Fibroblast of peridontal ligament (primary cell): Measurements from ENCODE around the gene EIF3D.

Experiments used
- DNase-seq: peaks from one replicate; pipeline ENCODE4 v3.0.0-alpha.2; 2010; ENCODE audit errors: extremely low read depth

The EIF3D gene

GRCh38 chr22:36506637-36507517 is 22.1 kb downstream of the EIF3D start, which contains the start of gene FOXRED2:
Gene FOXRED2, minus strand, starts transcription at chr22:36507040. Its CDS starts 618 bp downstream, at chr22:36506422.
- peak; percentile 70 for DNase-seq

DNA sequence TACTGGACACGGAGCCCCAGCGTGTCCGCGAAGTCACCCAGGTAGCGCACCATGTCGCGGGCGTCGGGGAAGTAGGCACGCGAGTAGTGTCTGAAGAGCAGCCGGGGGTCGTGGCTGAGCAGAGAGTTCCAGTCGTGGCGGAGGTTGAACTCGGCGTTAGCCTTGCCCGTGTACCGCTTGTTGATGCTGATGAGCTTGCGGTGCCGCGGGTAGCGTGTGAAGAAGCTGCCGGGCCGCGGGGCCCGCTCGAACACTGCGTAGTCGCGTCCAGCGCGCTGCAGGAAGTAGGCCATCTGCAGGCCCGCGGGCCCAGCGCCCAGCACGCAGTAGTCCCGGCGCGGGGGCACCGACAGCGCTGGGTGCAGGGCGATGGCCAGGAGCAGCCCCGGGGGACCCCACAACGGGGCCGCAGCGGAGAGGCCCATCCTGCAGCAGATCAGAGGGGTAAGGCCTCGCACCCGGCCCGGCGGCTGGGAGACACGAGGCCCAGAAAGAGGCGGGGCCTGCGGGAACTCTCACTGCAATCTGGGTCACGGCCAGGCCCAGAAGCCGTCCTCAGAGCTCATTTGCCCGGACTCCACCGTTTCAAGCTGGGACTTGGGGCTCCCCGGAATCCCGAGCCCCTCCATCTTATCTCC is 22.8 kb downstream of the EIF3D start:
- DNase-seq: no peak

DNA sequence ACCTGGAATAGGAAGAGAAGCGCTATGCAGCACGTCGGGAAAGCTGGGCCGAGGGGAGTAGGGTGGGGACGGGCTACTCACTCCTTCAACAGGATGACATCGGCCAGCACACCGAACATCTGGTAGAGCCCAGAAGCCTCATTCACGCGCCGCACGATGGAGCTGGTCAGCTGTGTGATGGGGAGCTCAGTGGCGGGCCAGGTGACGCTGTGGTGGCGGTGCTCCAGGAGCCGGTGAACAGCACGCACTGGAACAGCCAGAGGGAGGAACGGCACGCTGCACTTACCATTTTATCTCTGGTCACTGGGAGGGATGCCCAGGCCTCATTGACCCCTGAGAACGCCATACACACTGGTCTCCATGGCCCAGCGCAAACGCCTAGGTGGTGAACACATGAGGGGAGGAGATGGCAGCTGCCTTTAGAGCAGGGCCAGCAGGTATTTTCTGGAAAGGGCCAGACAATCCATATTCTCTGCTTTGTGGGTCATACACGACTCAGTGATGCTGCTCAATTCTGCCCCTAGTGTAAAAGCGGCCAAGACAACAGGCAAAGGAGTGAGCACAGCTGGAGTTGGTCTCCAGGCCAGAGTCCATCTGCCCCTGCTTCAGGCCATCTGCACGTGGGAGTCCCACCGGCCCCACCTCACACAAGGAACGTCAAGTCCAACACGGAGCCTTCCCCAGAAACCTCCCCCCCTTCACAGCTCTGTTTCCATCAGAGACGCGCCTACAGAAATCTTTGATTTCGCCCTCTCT is 30.9 kb downstream of the EIF3D start:
- DNase-seq: no peak

- DNase-seq: no peak
Observed at GRCh38 chr22:36493690-36494110, 35.3 kb downstream of the EIF3D start.

- no peak for DNase-seq
Observed at GRCh38 chr22:36492109-36492508, 36.9 kb downstream of the EIF3D start.

DNA sequence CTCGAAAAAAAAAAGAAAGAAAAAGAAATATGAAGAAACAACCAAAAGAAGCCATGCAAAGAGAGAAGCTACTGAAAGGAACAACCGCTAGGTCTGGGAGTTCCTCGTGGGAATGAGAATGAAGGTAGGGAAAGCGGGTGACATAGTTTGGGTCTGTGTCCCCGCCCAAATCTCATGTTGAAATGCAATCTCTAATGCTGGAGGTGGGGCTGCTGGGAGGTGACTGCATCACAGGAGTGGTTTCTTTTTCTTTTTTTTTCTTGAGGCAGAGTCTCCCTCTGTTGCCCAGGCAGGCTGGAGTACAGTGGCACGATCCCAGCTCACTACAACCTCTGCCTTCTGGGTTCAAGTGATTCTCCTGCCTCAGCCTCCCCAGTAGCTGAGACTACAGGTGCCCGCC is 37.8 kb downstream of the EIF3D start:
- DNase-seq: no peak

GRCh38 chr22:36486619-36487384 is 42.2 kb downstream of the EIF3D start:
- DNase-seq: peak; percentile 57

GRCh38 chr22:36481393-36482168 is 47.4 kb downstream of the EIF3D start, which contains the start of gene TXN2:
Gene TXN2, minus strand, starts transcription at chr22:36481640. Its CDS starts 803 bp downstream, at chr22:36480837.
- peak; percentile 94 for DNase-seq

DNA sequence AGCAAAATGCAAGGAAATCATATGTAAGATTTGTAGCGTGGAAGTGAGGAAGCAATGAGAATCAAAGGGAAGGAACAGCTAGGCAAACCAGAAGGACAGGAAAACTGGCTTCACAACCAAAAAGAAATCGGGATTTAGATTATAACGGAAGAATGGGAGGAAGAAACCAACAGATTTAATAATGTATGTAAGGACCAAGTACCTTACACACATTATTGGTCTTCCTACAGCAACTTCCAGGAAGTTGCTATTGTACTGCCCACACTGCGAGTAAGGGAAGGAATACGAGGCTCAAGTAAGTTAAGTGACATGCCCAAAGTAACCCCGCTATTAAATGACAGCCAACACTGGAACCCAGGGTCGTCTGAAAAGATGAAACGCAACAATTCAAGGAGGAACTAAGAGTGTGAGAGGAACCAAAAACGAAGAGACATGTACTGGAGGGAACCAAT is 48.0 kb downstream of the EIF3D start:
- peak; percentile 88 for DNase-seq

DNA sequence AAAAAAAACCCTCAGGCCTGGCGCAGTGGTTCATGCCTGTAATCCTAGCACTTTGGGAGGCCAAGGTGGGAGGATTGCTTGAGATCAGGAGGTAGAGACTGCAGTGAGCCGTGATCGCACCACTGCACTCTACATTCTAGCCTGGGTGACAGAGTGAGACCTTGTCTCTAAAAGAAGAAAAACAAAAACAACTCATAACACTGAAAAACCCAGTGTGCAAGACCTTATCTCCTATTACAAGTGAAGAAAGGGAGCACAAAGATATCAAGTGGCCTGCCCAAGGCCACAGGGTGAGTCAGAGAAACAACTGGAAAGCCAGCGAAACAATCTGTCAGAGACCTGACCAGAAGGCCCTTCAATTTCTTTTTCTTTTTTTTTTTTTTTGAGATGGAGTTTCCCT is 50.0 kb downstream of the EIF3D start:
- no peak for DNase-seq

GRCh38 chr22:36475341-36475740 is 53.6 kb downstream of the EIF3D start:
- DNase-seq: no peak

DNA sequence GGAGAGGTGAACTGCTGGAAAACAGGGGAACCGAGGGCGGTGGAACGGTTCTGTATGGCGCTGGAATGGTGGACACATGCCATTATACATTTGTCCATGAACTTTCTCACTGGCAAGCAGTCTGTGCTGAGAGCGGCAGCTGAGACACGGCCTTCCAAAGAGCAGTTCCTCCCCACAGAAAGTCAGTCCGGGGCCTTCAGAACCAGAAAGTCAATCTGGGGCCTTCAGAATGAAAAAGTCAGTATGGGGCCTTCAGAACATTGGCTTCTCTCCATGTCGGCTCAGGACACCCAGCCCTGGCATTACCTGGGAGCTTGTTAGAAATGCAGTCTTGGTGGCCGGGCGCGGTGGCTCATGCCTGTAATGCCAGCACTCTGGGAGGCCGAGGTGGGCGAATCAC is 56.3 kb downstream of the EIF3D start:
- no peak for DNase-seq

- DNase-seq: peak; percentile 38
Observed at GRCh38 chr22:36471341-36471821, 57.6 kb downstream of the EIF3D start.

GRCh38 chr22:36470994-36471331 is 58.0 kb downstream of the EIF3D start:
- no peak for DNase-seq

DNA sequence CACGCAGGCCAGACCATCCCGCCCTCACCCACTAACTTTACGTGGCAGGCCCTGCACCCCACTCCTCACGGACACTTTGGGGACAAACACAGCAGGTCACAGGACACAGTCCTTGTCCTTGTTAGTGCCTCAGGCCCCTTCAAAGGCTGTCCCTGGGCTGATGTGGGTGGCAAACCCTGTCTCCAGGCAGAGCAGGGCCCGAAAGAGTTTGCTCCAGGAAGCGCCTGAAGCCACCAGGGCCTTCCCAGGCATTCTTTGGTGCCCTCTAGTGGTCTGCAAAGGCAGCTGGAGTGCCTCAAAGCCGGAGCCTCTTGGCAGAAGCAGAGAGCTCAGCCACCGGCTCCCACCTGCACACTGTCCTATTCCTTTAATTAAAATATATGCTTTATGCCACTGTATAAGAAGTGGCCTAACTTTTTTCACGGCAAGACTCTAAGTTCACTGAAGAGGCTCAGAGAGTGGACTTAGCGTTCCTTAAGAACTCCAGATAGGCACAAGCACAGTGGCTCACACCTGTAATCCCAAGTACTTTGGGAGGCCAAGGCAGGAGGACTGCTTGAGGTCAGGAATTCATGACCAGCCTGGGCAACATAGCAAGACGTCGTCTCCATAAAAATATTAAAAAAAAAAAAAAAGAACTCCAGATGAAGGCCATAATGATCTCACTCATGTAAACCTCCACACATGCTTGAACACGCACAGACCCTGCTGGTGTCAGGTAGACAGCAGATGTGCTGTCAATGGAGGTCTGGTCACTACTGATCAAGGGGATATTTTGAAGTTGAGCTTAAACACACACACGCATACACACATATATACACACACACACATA is 58.6 kb downstream of the EIF3D start:
- peak; percentile 91 for DNase-seq

- no peak for DNase-seq
Observed at GRCh38 chr22:36469094-36469710, 59.8 kb downstream of the EIF3D start.

- peak; percentile 95 for DNase-seq
Observed at GRCh38 chr22:36467946-36468345, 61.0 kb downstream of the EIF3D start.

DNA sequence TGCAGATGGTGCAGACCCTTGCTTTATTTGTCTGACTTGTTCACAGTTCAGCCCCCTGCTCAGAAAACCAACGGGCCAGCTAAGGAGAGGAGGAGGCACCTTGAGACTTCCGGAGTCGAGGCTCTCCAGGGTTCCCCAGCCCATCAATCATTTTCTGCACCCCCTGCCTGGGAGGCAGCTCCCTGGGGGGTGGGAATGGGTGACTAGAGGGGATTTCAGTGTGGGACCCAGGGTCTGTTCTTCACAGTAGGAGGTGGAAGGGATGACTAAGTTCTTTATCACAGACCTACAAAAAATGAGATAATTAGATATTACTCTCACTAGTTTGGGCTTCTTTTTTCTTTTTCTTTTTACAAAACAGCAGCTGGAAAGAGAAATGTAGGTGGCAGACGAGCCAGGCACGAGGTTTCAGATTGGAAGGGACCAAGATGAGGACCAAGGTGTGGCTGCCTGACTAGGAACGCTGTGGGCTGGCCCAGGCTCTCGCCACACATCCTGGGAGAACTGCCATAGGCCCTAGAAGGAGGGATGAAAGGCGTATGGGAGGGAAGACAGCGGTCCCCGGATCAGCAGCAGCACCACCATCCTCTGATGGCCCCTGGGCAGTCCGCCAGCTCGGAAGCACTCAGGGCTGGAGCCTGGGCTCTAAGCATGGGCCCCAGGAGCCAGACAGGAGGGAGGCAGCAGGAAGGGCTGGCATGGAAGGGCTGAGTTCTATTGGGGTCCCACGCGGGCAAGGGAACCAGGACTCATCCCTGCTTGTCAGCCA is 61.7 kb downstream of the EIF3D start:
- DNase-seq: peak; percentile 81
